GM21786 (cell line): ENCODE results near the gene MAMLD1.

Experiments
- ATAC-seq: cut with Tn5 transposase; IDR thresholded peaks from one replicate; pipeline ENCODE4 v1.9.1; 2021; ENCODE audit not compliant: unreplicated experiment

The MAMLD1 gene

DNA sequence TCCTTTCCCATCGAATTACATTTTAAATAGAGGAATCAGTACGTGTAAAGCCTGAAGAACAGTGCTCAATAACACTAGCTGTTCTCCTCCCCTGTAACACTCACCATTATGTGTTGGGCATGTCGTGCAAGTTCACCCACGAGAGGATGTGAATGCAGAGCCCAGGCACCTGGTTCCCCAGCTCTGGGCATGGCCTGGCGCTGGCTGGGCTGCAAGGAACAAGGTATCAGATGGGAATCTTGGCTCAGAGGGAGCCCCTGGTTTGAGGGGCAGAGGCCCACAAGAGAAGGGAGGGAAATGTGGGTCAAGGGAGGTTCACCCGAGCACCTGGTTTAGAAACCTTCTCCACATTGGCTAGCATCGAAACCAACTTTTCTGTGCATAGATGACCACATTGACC lies 163.6 kb downstream of the MAMLD1 start:
- ATAC-seq = no peak

DNA sequence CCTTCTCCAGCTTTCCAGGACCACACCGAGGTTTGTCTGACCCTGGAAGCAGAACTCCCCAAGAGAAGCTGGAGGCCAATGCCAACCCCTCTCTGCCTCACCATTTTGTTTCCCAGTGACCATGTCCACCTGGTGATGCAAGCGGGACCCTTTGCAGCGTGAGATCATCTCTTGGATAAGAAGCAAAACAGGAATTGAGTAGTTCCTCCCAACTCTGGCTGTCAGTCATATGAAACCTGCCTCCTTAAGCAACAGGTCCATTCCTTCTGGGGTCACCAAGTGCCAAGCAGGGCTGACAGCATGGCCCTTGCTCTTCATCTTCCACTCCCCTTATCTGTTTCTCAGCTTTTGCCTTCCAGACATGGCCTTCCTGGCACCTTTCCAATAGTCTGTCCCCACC lies 164.0 kb downstream of the MAMLD1 start:
- no peak for ATAC-seq

DNA sequence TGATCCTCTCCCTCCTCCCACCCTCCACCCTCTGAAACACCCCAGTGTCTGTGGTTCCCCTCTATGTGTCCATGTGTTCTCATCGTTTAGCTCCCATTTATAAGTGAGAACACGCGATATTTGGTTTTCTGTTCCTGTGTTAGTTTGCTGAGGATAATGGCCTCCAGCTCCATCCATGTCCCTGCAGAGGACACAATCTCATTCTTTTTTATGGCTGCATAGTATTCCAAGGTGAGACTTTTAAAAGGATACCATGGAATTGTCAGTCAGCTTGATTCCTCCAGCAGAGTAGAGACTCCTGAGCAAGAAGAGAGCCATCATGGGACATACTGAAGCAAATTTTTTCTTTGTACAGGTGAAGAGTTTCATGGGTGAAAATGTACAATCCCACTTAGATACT lies 166.5 kb downstream of the MAMLD1 start:
- no peak for ATAC-seq

DNA sequence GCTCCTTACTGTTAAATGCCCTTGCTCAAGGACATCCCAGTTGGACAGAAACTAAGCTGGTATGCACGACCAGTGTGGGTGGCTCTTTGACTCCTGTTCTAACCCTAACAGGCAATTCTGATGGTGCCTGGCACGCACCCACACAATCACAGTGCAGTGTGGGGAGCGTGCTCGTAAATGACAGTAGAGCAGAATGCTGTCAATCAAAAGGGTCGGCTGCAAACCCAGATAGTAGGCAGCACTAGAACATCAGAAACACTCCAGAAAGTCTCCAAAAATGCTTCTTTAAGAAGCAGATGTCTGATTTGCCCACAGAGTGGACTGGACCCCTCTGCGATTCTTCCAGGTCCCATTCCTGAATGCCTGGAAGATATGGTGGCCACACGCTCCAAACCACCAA lies 167.7 kb downstream of the MAMLD1 start:
- no peak for ATAC-seq

DNA sequence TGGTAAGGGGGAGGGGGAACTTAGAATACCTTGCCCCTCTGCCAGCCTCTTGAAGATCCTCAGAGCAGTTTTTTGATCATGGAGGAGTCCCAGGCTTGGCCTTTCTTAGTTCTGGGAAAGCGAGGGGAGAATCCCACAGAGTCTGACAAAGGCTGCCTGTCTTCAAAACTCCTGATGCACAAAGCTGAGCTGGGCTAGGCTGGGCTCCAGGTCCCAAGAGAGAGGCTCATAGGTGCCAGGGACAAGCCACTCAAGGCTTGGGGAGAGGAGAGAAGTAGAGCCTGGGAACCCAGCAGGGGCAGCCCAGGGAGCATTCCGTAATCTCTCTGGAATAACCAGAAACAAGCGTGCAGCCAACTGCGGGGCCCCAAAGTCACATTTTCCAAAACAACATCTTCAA lies 168.3 kb downstream of the MAMLD1 start:
- no peak for ATAC-seq

DNA sequence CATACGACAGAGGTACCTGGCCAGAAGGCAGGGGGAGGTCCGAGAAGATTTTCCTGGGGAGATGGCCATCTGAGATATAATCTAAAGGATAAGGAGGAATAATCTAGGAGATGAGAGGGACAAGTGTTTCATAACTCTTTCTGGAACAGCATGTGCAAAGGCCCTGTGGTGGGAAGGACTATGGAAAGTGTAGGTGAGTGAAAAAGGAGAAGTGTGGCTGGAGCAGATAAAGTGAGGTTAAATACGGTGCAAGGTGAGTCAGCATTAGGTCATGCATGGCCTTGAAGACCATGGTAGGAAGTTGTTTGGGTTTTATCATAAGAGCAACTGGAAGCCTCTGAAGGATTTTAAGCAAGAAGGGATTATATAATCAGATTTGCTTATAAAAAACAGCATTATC lies 170.7 kb downstream of the MAMLD1 start:
- no peak for ATAC-seq

DNA sequence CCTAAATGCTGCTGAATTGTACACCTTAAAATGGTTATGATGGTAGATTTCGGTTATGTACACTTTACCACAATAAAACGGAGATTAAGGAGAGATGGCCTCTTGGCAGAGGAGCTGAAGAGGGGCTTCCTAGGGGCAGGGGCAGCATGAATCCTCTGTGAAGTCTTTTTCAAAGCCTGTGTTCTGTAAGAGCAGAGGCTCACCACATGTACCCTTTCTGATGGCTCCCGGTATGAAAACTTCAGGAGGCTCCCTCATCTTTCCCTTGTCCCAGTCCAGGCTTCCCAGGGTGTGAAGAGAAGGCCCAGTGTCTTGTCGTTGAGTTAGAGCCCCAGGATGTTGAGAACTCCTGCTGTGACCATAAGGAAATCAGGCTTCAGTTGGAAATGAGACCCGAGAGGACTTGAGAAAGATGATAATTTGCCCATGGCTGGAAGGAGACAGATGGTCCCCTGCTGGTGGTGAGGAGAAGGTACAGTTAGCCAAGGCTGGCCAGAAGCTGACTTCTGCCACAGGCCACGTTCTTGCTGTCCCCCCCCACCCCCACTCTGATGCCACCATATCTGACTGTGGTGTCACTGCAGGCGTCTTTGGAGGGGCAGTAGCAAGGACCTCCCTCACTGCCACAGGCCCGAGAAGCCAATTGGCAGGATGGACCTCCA lies 173.5 kb downstream of the MAMLD1 start:
- ATAC-seq = no peak

DNA sequence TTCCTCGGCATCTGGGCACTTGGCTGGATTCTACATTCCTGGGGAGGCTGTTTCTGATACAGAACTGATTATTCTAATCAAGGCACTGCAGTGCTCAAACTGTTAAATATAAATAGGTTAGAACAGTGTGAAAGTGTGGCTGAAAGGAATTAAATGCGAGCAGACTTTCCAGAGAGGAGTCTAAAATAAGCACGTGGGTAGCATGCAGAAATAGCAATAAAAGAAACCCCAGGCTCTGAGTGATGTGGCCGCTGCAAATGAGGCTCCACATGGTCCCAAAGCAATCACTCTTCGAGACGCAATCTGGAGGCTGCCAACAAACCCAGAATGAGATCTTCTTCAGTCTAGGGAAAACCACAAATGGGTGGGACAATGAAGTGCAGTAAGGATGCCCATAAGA lies 174.7 kb downstream of the MAMLD1 start:
- no peak for ATAC-seq

DNA sequence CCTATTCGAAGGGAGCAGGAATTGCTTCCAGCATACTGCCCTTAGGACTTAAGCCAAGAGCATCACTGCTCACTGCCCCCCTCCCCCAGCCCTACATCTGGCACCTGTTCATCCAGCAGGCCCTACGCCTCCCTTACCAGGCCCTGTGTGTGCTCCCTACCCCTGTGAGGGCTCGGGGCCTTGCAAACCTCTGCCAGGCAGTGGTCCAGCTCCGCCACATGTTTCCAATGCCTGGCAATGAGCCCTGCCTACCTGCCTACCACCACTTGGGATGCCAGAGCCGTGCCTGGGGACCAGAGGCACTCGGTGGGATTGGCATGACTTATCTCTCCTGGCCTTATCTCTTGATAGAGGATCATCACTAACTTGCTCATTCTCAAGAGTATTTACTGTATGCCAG lies 177.8 kb downstream of the MAMLD1 start:
- no peak for ATAC-seq

DNA sequence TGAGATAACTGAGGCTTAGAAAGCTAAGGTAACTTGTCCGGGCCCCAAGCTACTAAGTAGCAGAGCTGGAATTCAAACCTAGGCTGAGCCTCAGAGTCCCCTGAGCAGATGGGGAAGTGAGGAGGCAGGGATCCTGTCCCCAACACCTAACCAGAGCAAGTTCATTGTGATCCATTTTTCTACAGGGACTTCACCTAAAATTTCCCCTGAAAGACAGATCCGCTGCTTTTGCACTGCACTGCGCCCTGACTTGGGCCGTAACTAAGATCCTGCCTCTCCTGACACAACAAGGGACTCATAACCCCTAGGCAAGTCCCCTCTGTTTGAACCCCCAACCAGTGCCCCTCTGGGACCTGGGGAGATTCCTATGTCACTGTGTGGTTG lies 179.7 kb downstream of the MAMLD1 start:
- peak; percentile 16 for ATAC-seq

DNA sequence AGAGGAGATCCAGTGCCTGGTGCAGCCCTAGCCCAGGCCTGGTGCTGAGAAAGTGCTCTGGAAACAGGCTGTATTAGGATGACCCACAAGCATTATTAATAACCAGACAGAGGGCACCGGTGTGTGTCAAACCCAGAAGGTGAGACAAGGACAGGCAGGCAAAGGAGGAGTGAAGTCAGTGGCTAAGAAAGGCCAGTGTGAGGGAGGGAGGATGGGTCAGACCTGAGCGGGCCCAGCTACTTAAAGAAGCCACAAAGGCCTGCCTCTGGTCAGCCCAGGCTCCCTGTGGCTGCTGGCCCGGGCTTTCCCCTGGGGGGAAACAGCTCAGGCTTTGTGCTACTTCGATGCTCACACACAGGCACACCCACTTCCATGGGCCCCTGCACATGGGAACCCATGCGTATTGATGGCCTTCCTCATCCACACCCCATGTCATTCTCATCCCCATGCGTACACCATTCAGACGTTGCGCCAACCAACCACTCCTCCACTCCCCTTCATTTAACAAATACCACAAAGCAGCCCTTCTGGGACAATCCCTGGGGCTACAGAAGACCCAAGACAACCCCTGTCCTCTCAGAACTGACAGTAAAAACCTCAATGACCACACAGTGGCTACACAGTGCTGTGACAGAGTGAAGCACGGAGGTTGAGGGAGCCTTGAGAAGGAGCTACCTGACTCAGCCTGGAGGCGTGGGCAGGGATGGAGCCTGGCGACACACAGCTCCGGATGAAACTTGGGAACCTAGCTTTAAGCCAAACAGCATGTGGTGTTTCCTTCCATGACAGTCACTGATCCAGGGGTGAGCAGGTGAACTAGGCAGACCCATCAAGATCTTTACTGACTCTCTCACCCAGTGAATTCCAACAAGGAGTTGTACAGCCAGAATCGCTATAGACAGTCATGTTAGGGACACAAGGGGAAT lies 180.4 kb downstream of the MAMLD1 start:
- peak; percentile 45 for ATAC-seq

DNA sequence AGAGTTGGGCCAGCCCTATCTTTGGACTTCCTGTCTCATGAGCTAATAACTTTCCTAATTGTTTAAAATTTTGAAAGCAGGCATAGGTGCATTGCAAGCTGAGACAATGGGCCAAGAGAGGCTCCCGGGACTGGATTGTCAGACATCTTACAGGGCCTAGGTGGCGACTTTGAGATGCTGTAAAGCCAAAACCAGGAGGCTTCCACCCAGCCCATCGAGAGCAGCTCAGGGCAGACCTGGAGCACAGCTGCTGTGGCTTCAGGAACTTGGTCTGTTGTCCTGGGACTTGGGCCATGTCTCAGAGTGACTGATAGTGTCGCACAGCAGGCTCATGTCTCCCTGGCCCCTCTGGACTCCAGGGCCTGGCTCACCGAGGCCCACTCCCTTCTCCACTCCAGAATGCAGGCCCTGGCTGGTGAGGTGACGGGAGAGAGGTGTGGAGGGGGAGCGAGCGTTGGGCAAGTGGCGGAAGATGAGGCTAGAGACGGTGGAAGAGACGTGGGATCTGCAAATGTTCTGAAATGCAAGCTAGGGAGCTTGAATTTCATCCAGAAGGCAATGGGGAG lies 181.2 kb downstream of the MAMLD1 start:
- ATAC-seq = no peak

DNA sequence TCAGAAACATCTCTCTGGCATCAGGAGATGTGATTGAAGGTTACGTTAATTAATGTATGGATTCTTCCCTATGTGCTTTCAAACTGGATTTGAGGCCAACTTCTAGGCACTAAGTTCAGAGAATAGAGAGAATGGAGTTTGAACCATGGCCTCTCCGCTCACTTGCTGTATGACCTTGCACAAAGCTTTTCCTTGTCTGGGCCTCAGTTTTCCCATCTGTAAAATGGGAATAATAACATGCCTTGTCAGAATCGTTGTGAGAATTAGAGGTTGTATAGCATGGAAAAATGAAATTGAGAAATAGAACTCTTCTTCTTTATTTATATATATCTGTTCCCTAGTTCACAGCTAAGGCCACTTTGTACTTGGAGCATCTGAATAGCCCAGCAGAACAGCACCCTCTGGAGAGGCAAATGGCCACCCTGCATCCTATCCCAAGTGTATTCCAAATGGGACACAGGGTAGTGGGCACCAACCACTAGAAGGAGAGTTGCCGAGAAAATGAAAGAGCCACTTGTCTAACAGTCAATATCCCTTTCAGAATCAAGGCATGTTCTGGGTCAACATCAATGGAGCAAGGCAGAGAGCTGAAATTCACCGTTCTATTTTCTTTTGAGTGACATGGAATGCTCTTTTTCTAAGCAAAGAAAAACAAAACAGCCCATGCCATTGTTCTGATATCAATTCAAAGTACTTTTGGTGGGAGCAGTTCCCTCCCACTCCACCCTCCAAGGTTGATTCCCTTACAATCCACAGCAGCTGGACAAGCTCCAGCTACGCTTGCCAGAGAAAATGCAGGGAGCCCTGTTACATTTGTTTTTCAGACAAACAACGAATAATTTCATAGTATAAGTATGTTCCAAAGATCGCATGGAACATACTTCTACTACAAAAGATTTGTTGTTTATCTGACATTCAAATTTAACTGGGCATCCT lies 182.0 kb downstream of the MAMLD1 start:
- no peak for ATAC-seq

DNA sequence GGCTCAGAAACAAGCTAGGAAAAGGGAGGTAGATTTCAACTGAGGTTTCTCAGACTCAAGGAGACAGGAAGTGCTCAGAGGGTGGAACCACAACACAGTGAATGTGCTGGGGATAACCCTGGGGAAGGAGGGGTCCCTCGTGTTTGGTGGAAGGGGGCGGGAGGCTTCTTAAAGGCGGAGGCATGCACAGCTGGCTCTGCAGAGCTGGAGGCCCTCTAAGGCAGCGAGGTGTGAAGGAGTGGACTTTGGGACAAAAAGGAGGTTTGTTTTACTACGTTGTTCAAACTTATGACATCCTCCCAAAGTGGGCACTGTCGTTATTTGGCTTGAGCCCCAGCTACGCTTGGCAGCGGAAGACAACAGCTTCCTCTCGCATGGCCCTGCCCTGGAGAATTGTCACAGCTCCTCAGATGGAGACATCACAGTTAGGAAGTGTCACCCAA lies 183.6 kb downstream of the MAMLD1 start:
- ATAC-seq = no peak

DNA sequence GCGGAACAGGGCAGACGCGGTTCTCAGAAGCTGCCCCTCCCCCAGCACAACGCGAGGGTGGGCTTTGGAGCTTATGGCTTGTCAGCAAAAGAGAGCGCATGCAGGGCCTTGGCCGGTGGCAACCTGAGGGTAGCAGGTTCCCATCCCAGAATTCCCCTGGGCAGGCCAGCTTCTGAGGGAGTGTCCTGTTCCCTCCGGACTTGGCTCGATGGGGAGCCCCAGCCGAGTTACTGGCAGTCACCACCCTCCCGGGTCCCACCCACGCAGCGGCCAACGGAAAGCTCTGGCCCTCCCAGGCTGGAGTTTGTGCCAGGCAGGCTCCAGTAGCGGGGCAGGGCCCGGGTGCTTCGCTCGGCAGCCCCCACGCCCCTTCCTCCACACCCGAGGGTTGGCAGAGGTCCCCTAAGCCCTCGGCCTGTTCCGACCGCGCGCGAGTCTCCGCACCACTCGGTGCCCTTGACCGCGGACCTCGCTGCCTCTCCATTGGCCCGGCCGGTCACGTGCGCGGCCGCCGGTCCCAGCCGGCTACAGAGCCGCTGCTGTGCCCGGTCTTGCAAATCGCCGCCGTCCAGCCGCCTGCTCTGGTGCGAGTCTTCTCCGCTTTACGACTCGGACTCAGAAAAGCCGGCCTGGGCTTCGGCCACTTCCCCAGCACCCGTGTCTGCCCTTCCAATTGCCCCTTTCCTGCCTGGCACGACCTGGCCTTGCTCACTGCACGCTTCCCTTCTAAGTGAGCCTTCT lies 184.4 kb downstream of the MAMLD1 start:
- peak; percentile 41 for ATAC-seq

DNA sequence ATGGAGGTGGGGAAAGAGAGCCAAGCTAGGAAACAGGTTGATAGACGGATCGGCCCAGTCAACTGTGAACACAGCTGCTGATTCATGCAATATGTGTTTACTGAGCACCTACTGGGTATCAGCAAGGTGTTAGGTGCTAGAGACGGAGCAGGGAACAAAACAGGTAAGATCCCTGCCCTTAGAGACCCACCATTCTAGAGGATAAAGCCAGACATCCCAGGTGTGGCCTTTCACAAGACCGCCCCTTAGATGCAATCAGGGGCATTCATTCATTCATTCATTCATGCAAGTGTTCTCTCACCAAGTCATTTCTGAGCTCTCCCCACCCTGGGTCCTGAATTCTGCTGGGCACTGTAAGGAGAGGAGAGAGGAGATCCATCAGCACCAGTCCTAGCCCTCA lies 185.1 kb downstream of the MAMLD1 start:
- no peak for ATAC-seq

DNA sequence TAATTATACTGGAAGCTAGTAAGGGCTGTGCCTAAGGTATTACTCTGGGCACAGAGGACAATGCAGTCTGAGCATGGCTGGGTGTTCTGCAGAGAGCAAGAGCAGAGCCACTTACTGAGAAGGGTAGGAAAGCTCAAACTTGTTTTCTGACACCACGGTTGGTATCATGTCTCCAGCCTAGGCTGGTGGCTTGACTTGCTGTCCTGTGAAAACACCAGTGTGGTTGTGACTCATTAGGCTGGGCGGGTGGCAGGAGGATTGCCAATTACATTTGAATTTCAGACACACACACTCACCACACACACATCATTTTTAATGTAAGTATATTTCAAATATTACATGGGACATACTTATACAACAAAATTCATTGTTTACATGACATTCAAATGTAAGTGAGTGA lies 185.6 kb downstream of the MAMLD1 start:
- ATAC-seq = no peak

DNA sequence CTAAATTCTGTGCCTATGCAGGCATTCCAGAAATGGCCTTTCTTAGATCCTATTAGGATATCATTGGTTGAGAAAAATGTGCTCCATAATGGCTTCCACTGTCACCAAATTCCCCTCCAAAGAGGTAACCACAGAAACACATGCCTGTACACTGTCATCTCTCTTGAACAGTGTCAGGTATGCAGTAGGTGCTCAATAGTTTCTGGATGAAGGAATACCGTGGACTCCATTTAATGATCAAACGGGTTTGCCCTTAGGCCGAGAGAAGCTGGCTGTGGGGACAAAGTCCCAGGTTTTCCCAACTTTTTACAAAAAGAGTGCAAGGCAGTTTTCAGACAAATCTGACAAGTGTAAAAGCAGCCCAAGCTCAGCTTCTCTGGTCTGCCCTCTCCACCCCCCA lies 188.8 kb downstream of the MAMLD1 start:
- no peak for ATAC-seq

DNA sequence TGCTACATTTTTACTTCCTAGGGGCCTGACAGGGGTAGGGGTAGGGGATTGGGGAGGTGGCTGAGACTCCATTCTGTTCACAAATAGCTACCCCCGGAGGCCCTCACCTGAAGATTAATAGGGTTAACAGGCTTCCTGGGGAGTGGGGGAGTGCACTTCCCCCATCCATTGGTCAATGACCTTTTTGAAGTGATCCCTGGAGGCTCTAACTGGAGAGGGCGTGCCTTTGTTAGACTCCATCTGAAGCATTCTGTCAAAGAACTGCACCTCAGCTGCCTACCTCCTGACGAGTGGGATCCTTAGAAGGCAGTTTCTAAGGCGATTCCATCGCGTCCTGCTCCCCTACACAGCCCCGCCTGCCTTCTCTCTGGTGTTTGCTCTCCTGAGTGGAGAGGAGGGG lies 195.3 kb downstream of the MAMLD1 start:
- ATAC-seq = no peak
